Ovary (tissue), 3 donors: ENCODE results near the gene PPTC7.

Source experiments
- CTCF ChIP-seq, 3 donors: fragments of 450-650 bp in 2 of 3; fragments of 200-600 bp in 1 of 3; IDR thresholded peaks; one replicate each; pipeline versions ENCODE4 v1.5.1 to v1.8.0; 2016 to 2022; ENCODE audit warnings: antibody characterized with exemption in 3 of 3, mild to moderate bottlenecking in 1 of 3
- POLR2A ChIP-seq: fragments of 450-650 bp; IDR thresholded peaks from one replicate; pipeline ENCODE4 v1.6.1; 2017; ENCODE audit warnings: antibody characterized with exemption, mild to moderate bottlenecking, moderate library complexity
- donor health status: DM: no; HTN: no; CAD: no.

- TF ChIP-seq CTCF (IDR thresholded peaks at IDR 0.05) (no peak), POLR2A (no peak)
Observed at GRCh38 chr12:110531741-110532333, 51.3 kb downstream of the PPTC7 start.
